Left renal pelvis (tissue), 4 donors: ENCODE measurements around the gene ARL8A. TPM values are rescaled to one million over a fixed set of nuclear protein-coding genes. Genes with fewer than 3 reads are reported as not detected.
"Not testable (repeated sequence)": the region's sequence is repeated elsewhere in the genome, so short reads cannot be mapped to it uniquely, and the experiment has no call there.

Experiments used
- DNase-seq, 4 donors: peaks; one replicate each; pipeline ENCODE4 v3.0.0-alpha.2; 2013; ENCODE audit warnings: low read depth in 4 of 4, low spot score in 3 of 4
- polyA plus RNA-seq, 4 donors: library from polyadenylated mRNA; unstranded; fragments of 120-200 nt; gene quantifications; one replicate each; pipeline ENCODE4 v1.2.1, GENCODE V29; 2013; ENCODE audit not compliant: insufficient read length in 4 of 4

Gene ARL8A
- 10 to 100 TPM; 44.2 to 52.3 (median 48.7) TPM for polyA plus RNA-seq

DNA sequence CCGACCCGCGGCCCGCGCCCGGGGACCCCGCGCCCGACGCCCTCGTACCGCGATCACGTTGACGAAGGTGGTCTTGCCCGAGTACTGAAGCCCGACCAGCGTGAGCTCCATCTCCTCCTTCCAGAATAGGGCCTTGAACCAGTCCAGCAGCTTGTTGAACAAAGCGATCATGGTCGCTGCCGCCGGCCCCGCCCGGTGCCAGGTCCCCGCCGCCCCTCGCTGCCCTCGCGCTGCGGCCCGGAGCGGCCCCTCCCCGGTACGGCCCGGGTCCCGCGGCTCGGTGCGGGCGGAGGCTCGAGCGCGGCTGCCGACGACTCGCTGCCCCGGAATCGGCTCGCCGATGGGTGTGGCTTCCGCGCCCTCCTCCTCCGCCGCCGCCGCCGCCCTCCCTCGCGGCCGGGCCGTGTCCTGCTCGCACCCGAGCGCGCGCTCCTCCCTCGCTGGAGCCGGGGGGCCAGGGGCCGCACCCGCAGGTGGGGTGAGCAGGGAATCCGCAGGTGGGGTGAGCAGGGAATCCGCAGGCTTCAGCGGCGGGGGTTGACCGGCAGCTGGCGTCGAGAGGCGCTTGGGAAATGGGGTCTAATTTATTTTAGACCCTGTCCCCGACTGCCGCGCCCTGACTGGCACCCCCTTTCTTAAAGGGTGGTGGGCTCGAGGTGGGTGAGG is at the start of gene ARL8A:
Gene ARL8A (minus strand): TSS at position 336 of the 666 bp plus-strand sequence. CDS start 165 bp downstream, at position 171.
- no peak for DNase-seq

- DNase-seq, result no peak
Measured at GRCh38 chr1:202194328-202194648, 49.8 kb upstream of the ARL8A start.

DNA sequence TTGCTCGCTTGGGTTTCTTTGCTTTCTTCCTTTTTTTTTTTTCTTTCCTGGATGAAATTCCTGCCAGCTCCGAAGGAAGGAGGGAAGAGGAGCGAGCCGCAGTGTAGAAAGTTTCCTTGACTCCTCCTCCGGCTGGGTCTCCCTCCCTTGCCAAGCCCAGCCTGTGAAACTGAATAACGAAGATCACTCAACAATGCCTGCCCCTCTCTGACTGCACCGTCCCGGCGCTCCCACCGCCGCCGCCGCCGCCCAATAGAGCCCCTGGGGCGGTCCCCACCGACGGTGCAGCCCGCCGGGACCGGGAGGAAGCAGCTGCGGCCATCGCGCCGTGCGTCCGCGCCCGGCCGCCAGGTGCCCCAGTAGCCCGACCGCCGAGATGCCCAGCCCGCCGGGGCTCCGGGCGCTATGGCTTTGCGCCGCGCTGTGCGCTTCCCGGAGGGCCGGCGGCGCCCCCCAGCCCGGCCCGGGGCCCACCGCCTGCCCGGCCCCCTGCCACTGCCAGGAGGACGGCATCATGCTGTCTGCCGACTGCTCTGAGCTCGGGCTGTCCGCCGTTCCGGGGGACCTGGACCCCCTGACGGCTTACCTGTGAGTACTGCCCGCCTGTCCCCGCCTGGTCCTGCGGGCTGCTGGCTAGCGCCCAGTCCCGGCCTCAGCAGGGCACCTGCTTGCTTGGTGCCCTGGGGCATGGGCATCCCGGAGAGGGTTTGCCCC is 49.2 kb upstream of the ARL8A start, which contains the start of gene LGR6:
Gene LGR6 (plus strand): TSS at position 186 of the 714 bp plus-strand sequence. CDS start 191 bp downstream, at position 377.
- DNase-seq, result no peak

DNA sequence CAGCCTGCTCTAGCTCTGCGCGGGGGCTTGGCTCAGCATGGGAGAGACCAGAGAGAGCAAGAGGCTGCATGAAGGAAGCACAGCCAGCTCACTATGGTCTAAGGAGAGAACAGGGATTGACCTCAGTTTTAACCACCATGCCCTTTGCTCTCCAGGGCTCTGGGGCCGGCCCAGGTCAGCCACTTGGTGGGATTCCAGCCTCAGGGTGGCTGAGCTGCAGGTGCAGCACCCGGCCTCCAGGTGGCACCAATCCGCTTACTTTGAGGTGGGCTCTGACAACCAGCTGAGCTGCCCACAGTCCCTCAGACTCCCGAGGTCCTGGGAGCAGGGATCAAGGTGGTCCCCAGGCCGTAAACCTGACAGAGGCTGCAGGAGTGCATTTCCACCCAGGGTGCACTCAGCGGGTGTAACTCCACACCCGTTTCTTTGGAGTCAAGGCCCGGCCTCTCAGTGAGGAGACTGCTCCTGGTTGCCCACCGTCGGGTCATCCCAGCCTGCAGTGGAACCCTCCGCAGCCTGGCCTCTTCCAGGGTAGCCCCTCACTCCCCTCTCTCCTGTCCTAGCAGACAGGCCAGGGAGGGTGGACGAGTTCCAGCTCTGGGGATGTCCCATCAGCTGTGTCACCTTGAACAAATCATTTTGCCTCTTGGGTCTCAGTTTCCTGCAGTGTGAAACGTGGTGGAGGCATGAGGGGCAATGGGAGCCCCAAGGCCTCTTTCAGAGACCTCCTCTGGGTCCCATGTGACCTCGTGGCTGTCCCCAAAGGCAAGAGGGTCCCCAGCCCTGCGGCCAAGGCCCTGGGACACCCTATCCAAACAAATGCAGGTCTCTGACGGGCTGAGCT is 48.5 kb upstream of the ARL8A start:
- DNase-seq, result no peak

- DNase-seq, result not testable (repeated sequence)
Measured at GRCh38 chr1:202191391-202191790, 46.9 kb upstream of the ARL8A start.

DNA sequence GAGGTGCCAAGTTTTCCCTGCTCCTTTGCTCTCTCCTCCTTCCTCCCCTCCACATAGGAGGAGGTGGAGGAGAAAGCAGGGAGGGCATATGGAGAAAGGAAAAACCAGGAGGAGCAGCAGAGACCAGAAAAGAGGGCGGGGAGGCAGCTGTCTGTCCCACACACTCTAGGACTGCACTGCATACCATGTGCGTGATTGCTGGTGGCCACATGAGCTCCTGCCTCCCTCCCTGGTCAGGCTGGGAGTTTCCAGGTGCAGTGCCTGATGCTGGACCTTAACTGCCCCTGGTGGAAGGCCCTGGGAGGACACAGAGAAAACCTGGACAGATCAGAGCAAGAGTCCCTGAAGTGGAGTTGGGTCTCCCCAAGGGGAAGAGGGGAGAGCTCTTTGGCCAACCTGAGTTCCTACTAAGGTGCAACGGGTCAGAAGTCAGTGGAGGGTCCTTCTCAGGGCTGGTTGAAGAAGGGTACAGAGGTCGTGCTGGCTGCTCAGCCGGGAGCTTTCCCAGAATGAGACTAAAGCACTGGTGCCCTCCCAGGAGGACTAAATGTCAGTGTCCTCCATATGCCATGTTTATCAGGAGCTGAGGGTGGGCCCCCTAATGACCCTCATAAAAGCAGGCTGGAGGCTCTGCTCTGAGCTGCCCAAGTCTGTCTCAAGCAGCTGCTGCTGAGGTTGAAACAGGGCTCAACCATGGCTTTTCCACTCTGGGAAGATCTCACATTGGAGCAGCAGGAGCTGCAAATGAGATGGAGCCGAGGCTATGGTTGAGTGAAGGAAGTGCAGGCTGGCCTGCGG is 45.6 kb upstream of the ARL8A start:
- DNase-seq, result no peak

DNA sequence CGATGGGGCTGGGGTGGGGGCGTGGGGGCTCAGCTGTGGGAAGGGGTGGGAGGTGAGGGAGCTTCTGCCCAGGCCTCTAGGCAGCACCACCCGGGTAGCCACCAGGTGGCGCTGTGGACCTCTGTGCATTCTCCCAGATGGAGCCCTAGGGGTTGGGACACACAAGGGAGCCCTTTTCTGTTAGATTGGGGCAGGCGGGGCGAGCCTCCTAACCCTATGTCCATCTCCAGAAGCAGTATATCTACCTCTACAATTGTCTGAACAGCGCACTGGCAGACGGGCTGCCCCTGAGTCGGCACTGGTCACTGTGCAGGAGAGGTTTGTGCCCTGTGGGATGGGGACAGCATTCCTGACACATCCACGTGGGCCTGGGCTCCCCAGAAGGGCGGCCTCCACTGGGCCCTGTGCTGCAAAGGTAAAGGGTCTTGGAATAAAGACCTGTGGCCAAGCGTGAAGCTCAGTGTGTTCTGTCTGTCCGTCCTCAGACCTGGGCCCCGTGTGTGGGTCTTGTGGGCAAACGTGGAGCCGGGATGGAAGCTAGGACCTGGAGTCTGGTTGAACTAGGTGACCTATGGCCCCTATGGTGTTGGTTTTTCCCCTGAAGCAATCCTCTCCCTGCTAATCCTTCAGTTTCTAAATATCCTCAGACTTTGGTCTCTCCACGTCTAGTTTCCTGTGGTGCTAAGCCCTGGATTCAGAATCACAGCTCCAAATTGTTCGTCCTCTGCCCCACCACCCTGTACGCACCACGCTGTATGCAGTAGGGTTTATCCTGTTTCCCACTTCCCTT is 44.7 kb upstream of the ARL8A start:
- DNase-seq, result no peak

GRCh38 chr1:202187697-202188407 is 43.3 kb upstream of the ARL8A start:
- no peak for DNase-seq

DNA sequence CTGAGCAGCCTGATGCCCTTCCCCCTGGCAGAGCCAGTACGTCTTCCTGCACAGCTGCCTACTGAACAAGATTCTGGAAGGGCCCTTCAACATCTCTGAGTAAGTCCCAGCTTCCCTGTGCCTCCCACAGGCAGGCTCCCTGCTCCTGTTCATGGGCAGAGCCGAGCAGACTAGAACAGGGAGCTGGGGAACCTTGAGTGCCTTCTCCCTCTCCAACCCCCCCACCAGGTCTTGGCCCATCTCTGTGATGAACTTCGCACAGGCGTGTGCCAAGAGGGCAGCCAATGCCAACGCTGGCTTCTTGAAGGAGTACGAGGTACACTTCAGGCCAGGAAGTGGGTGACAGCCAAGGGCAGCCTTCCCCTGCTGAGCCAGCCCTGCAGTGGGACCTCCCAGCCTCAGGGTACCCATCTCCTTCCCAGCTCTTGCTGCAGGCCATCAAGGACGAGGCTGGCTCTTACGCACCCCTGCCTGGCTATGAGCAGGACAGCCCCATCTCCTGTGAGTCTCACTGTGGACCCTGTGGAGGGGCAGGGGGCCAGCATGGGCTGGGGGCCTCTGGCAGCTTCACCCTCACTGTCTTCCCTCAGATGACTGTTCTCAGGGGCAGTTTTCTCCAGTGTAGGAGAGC is 42.6 kb upstream of the ARL8A start:
- no peak for DNase-seq

- DNase-seq, result no peak
Measured at GRCh38 chr1:202186327-202186726, 41.8 kb upstream of the ARL8A start.

DNA sequence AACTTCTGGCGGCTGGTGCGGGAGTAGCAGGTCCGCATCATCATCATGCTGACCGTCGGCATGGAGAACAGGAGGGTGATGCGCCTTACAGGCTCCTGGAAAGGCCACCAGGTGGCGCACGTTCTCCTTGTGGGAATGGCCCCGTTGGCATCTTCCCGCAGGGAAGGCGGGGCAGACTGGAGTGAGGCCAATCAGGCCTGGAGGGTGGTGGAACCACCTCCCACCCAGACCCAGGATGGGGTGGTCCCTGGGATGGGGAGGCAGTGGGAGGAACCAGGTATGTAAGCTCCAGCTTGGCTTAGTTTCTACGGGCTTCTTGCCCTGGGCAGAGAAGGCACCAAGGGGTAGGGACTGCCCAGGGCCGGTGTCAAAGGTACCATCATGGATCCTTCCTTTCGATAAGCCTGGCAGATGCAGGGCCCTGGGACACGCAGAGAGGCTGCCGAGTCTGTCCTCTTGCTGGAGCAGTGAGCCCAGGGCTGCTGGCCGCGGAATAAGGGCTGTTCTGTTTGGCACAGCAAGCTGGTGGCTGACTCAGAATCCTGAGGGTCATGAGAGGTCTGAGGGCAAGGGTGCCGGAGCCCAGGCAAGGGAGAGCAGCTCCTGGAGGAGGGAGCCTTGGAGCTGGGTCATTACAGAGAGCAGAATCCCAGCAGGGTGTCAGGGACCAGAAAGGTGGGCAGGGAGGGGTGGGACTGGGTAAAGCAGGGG is 40.4 kb upstream of the ARL8A start:
- DNase-seq, result peak; percentile 39 to 81 (median 66)

DNA sequence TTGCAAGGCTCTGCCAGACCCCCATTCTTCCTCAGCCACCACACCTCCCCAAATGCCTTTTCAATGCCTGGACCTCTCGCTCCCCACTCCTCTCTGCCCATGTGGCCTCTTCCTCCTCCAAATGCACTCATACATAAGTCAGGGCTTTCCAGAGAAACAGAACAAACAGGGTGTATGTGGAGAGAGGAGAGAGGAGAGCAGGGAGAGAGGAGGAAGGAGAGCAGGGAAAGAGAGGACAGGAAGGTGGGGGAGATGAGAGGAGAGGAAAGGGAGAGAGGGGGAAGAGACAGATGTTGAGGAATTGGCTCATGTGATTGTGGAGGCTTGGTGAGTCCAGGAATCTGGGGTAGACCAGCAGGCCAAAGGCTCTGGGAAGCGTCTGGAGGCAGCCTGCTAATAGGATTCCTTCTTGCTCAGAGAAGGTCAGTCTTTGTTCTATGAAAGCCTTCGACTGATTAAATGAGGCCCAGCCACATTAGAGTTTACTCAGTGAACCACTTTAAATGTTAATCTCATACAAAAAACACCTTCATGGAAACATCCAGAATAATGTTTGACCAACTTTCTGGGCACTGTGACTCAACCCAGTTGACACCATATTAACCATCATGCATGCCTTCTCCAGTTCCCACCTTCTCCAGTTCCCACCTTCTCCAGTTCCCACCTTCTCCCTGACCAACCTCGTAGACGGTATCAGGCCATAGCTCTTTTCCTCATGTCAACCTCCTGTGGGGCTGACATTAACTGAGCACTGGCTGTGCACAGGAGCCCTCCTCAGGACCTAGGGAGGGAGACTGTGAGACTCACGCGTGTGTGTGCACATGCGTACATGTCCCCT is 37.7 kb upstream of the ARL8A start:
- DNase-seq, result no peak

DNA sequence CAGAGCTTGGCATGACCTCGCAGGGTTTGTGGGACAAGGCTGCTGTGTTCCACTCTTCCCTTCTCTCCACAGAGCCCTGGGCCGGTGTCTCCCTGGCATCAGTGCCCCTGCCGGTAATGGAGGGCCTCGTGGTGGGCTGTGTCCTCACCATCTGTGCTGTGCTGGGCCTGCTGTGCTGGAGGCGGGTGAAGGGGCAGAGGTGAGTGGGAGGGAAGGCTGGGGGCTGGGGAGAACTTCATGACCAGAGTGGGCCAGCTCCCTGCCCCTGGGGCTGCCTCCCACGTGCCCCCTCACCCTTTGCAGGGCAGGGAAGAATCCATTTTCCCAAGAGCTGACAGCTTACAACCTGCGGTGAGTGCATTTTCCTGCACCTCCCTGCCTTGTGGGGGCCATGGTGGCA is 37.0 kb upstream of the ARL8A start:
- no peak for DNase-seq

GRCh38 chr1:202180751-202181139 is 36.2 kb upstream of the ARL8A start:
- not testable (repeated sequence) for DNase-seq

DNA sequence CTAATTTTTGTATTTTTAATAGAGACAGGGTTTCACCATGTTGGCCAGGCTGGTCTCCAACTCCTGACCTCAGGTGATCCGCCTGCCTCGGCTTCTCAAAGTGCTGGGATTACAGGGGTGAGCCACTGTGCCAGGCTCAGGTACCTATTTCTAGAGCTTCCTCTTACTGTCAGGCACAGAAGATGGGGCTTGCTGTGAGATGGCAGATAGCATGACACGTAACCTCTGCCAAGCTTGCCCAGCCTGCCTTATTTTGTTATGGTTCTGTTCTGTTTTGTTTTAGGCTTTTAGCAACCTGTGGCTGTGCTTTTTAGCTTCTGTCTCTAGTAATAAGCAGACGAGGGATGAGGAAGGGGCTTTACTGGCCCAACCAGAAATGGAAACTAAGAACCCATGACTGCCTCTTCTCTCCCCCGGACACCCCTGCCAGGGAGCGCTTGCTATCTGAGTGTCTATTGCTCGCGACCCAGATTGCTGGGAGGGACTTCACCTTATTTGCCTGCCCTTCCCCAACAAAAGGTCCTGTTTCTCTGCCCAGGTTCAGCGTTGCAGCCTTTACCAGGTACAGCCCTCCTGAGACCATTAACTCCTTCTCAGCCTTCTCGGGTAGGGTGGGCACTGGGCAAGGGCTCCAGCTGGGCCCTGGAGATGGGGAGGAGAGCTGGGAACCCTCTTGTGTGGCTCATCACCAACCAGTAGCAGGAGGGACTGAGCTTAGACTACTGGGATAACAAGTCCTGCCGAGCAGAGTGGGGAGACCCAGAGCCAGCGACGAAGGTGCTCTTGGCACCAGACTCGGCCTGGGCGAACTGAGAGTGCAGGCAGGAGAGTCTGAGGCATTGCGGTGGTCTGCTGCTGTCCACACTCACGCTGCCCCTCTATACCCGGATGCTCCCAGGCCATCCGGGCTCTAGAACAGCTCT is 35.6 kb upstream of the ARL8A start:
- no peak for DNase-seq
